K562 (cell line): ENCODE data around the gene ALX3. TPM values are rescaled to one million over a fixed set of nuclear protein-coding genes. Genes with fewer than 3 reads are reported as not detected.

Experiments used
- ATAC-seq: fragments of 200-7000 bp; cut with Tn5 transposase; 3 replicates; pipeline ENCODE4 v1.9.1; 2020; ENCODE audit warnings: moderate library complexity
- BruUV-seq: library from RNA; stranded (reverse); fragments of 400-500 nt; replicated peaks from 2 replicates; lab custom pipeline; 2021; lab: Mats Ljungman, UMichigan
- CTCF ChIA-PET: fragments of 300-600 bp; formaldehyde crosslinking; extraction: SDS; loops from one replicate; lab custom pipeline; 2021; ENCODE audit warnings: low intra/inter-chr PET ratio; lab: Yijun Ruan, JAX
- POLR2A ChIA-PET: fragments of 300-600, 350-650 bp; sonication (Branson Sonifier 250); formaldehyde crosslinking; extraction: SDS; loops from one replicate; lab custom pipeline; 2021; ENCODE audit warnings: antibody characterized with exemption, inconsistent platforms; lab: Yijun Ruan, JAX
- DNase-seq, 4 experiments: peaks; one replicate each; pipeline versions ENCODE4 v3.0.0 to v3.0.0-alpha.2; 2011 to 2018; ENCODE audit warnings: low spot score in 3 of 4, mixed read lengths in 3 of 4; ENCODE audit errors: extremely low read depth in 1 of 4
- FAIRE-seq: peaks from 2 replicates; lab custom pipeline; 2011; peaks lifted over from hg19 to GRCh38; lab: Jason Lieb, UNC
- H2AFZ ChIP-seq: 2 replicates; pipeline ENCODE4 v1.6.0; 2011; ENCODE audit warnings: low read depth, low read length, control low read depth, inconsistent platforms
- H3K27ac ChIP-seq: fragments of 200-600 bp; 3 replicates; pipeline ENCODE4 v1.8.0; 2011; ENCODE audit warnings: low read depth, mild to moderate bottlenecking, control low read depth, inconsistent platforms, low read length, moderate library complexity, mixed read lengths; ENCODE audit errors: extremely low read depth
- H3K27me3 ChIP-seq, 2 experiments: fragments of 300-600 bp in 1 of 2; 2 replicates in 1 of 2; 3 replicates in 1 of 2; pipeline versions ENCODE4 v1.6.0 to v1.8.0; 2011; ENCODE audit warnings: inconsistent platforms in 2 of 2, low read length in 2 of 2, mild to moderate bottlenecking in 1 of 2, mixed read lengths in 1 of 2, moderate library complexity in 1 of 2; ENCODE audit not compliant: control insufficient read depth in 2 of 2, insufficient read depth in 2 of 2
- H3K36me3 ChIP-seq: fragments of 300-600 bp; 3 replicates; pipeline ENCODE4 v1.8.0; 2011; ENCODE audit warnings: mild to moderate bottlenecking, low read length, inconsistent platforms; ENCODE audit not compliant: control insufficient read depth, insufficient read depth
- H3K4me1 ChIP-seq, 2 experiments: fragments of 200-600 bp in 1 of 2; replicated peaks in 1 of 2; 2 replicates in 1 of 2; 3 replicates in 1 of 2; pipeline versions ENCODE4 v1.5.1 to v1.8.0; 2011; ENCODE audit warnings: inconsistent platforms in 2 of 2, low read length in 2 of 2, mild to moderate bottlenecking in 1 of 2, mixed read lengths in 1 of 2, moderate library complexity in 1 of 2; ENCODE audit not compliant: control insufficient read depth in 2 of 2, insufficient read depth in 2 of 2
- H3K4me2 ChIP-seq: 2 replicates; pipeline ENCODE4 v1.6.1; 2011; ENCODE audit warnings: low read length, control low read depth, inconsistent platforms, mixed read lengths; ENCODE audit not compliant: insufficient read depth
- H3K4me3 ChIP-seq: fragments of 200-600 bp; sonication (generic), shearing (Covaris generic); 2 replicates; pipeline ENCODE4 v1.5.1; 2016; ENCODE audit warnings: control low read depth, inconsistent platforms
- H3K79me2 ChIP-seq: fragments of 200-600 bp; 3 replicates; pipeline ENCODE4 v1.8.0; 2011; ENCODE audit warnings: low read length, inconsistent platforms; ENCODE audit not compliant: control insufficient read depth, insufficient read depth
- H3K9ac ChIP-seq, 2 experiments: 2 replicates each; pipeline versions ENCODE4 v1.6.0 to v1.6.1; 2011; ENCODE audit warnings: low read depth in 2 of 2, low read length in 2 of 2, control low read depth in 1 of 2, inconsistent platforms in 1 of 2, mild to moderate bottlenecking in 1 of 2, mixed read lengths in 1 of 2; ENCODE audit not compliant: insufficient read depth in 1 of 2
- H3K9me1 ChIP-seq: one replicate; pipeline ENCODE4 v1.6.0; 2011; ENCODE audit warnings: inconsistent platforms, mild to moderate bottlenecking, low read length, moderate library complexity; ENCODE audit not compliant: control insufficient read depth, insufficient read depth
- H3K9me3 ChIP-seq: replicated peaks from 2 replicates; pipeline ENCODE4 v1.5.1; 2011; ENCODE audit warnings: low read depth, low read length, inconsistent platforms; ENCODE audit not compliant: control insufficient read depth, insufficient read depth
- H4K20me1 ChIP-seq: replicated peaks from 2 replicates; pipeline ENCODE4 v1.6.1; 2011; ENCODE audit warnings: low read length, inconsistent platforms, mixed read lengths; ENCODE audit not compliant: control insufficient read depth, insufficient read depth
- ATF6 ChIP-seq: sonication (generic); formaldehyde crosslinking; IDR thresholded peaks from 2 replicates; pipeline ENCODE4 v1.4.0; 2020; ENCODE audit warnings: mild to moderate bottlenecking, missing genetic modification reagents
- BDP1 ChIP-seq: IDR thresholded peaks from 3 replicates; pipeline ENCODE4 v1.6.1; 2011; ENCODE audit not compliant: insufficient read length, insufficient read depth
- BRD9 ChIP-seq: fragments of 450-650 bp; IDR thresholded peaks from 2 replicates; pipeline ENCODE4 v1.6.1; 2018; ENCODE audit warnings: low read depth; ENCODE audit not compliant: partially characterized antibody
- CREB3 ChIP-seq: fragments of 450-650 bp; conservative IDR thresholded peaks from 2 replicates; pipeline ENCODE4 v1.6.1; 2016; ENCODE audit warnings: missing genetic modification characterization, low read depth, mild to moderate bottlenecking, missing compliant biosample characterization, moderate library complexity
- KHSRP ChIP-seq: fragments of 450-650 bp; IDR thresholded peaks from 2 replicates; pipeline ENCODE4 v1.6.1; 2017
- MTA3 ChIP-seq: fragments of 450-650 bp; formaldehyde crosslinking; IDR thresholded peaks from 2 replicates; pipeline ENCODE4 v1.6.1; 2017; ENCODE audit warnings: mild to moderate bottlenecking, borderline replicate concordance
- RBM17 ChIP-seq: fragments of 200-400 bp; formaldehyde crosslinking; IDR thresholded peaks from 2 replicates; pipeline ENCODE4 v1.6.1; 2017; ENCODE audit warnings: low read depth, mild to moderate bottlenecking, low read length, borderline replicate concordance
- SMAD3 ChIP-seq: fragments of 450-650 bp; formaldehyde crosslinking; conservative IDR thresholded peaks from 2 replicates; pipeline ENCODE4 v1.4.0; 2020; ENCODE audit warnings: mild to moderate bottlenecking
- ZBTB12 ChIP-seq: fragments of 250-450 bp; sonication (Bioruptor Pico); IDR thresholded peaks from 2 replicates; pipeline ENCODE4 v1.4.0; 2020
- ZFP36 ChIP-seq: fragments of 150-350 bp; IDR thresholded peaks from 2 replicates; pipeline ENCODE4 v1.6.1; 2018; ENCODE audit warnings: low read length, low read depth; ENCODE audit not compliant: partially characterized antibody
- ZHX1 ChIP-seq: fragments of 150-350 bp; conservative IDR thresholded peaks from 2 replicates; pipeline ENCODE4 v1.6.1; 2014; ENCODE audit warnings: low read length
- ZNF124 ChIP-seq: sonication (generic); formaldehyde crosslinking; IDR thresholded peaks from 2 replicates; pipeline ENCODE4 v1.8.1; 2022; ENCODE audit warnings: missing genetic modification reagents
- ZNF165 ChIP-seq: fragments of 250-450 bp; sonication (Bioruptor Pico); IDR thresholded peaks from 2 replicates; pipeline ENCODE4 v1.4.0; 2020; ENCODE audit warnings: borderline replicate concordance
- ZNF232 ChIP-seq: sonication (generic); formaldehyde crosslinking; IDR thresholded peaks from 2 replicates; pipeline ENCODE4 v1.8.0; 2022; ENCODE audit warnings: mild to moderate bottlenecking, missing genetic modification reagents
- ZNF24 ChIP-seq: fragments of 450-650 bp; IDR thresholded peaks from 2 replicates; pipeline ENCODE4 v1.6.1; 2016
- WGBS: fragments of 100-300 bp; shearing (Covaris generic); methylation state at CpG from one replicate; pipeline ENCODE4 v1.1.6; 2016; ENCODE audit warnings: low coverage, mixed read lengths; ENCODE audit not compliant: insufficient coverage; ENCODE audit errors: missing lambda C conversion rate; 5-methylcytosine and 5-hydroxymethylcytosine counted together
- in situ Hi-C: fragments of 300-500 bp; cut with MboI; formaldehyde crosslinking; loops from 4 replicates; pipeline ENCODE4 v1.15.0; 2018; ENCODE audit warnings: inconsistent platforms, mixed read lengths
- intact Hi-C: fragments of 100-400 bp; cut with micrococcal nuclease; formaldehyde crosslinking; loops from 2 replicates; pipeline ENCODE4 v1.14.2; 2022
- polyA plus RNA-seq, 8 experiments: library from polyadenylated mRNA; depleted of rRNA in 4 of 8; stranded (reverse) in 5 of 8; unstranded in 3 of 8; fragments of >200 nt; fragmentation: Nextera tagmentation in 2 of 8; fragmentation: Illumina TruSeq in 1 of 8; extraction: Ambion mirVana in 2 of 8; extraction: Trizol in 1 of 8; gene quantifications; 2 replicates each; pipeline versions ENCODE4 v1.2.1 to v1.2.3, GENCODE V29; 2011 to 2014; ENCODE audit warnings: inconsistent platforms in 1 of 8, missing spikeins in 1 of 8
- total RNA-seq, 7 experiments: library from RNA; depleted of rRNA in 6 of 7; stranded (reverse); fragments of >200 nt in 6 of 7; fragmentation: Illumina TruSeq in 2 of 7; extraction: Trizol in 2 of 7; gene quantifications; 2 replicates each; pipeline versions ENCODE4 v1.2.1 to v1.2.3, GENCODE V29; 2011 to 2021; ENCODE audit warnings: low replicate concordance in 1 of 7

The ALX3 gene
- total and polyA plus RNA-seq, 9 of the 15 experiments (the other 6 are each of a cell fraction or from before 2014, with no cell fraction given): not detected

- CTCF ChIA-PET: interaction anchor here (0.6 kb wide), 1 partner anchor 10 kb away, joined by 3 read pairs; no protein-coding TSS in a partner anchor
- no peaks in the 10 kb centered on the region for H4K20me1 ChIP-seq
- in situ Hi-C loops: loop anchor here (10.0 kb wide), 1 partner anchor 375 kb away; no protein-coding TSS in a partner anchor
- no peak overlapping the region for H3K4me3 ChIP-seq
- ATAC-seq (no peak), DNase-seq (no peak), FAIRE-seq (no peak)
- no peak overlapping the region for H3K9ac ChIP-seq
- no peaks in the 10 kb centered on the region for H3K4me1 ChIP-seq
- H3K4me2 ChIP-seq: no peak overlapping the region
- no peak overlapping the region for H2AFZ ChIP-seq
- H3K27ac ChIP-seq: no peak overlapping the region
- intact Hi-C loops: no loop called here
- no peaks in the 10 kb centered on the region for H3K9me3 ChIP-seq
- no peaks in the 10 kb centered on the region for H3K27me3 ChIP-seq
- H3K9me1 ChIP-seq: no peaks in the 10 kb centered on the region
- no peaks in the 10 kb centered on the region for H3K79me2 ChIP-seq
- WGBS: 79% methylated on average over 1 of the region's 1 CpG
- POLR2A ChIA-PET: interaction anchor here (0.8 to 2.7 kb wide), 6 partner anchors 9 to 24 kb away, joined by 3 to 14 read pairs (median 5); partner anchors contain the start of gene STRIP1
- peaks cover 95% of the 10 kb centered on the region for H3K36me3 ChIP-seq
- no TSS peak for BruUV-seq
- TF ChIP-seq ZHX1 (no peak), RBM17 (no peak), KHSRP (no peak), MTA3 (no peak), ZNF24 (no peak), ZNF124 (CRISPR knock-in tag) (no peak), ATF6 (no peak), BDP1 (no peak), BRD9 (no peak), ZBTB12 (CRISPR knock-in tag) (no peak), ZFP36 (no peak), SMAD3 (no peak), ZNF232 (CRISPR knock-in tag) (no peak), CREB3 (tag) (no peak), ZNF165 (no peak)
Observed at GRCh38 chr1:110019770-110020169, 50.7 kb downstream of the ALX3 start.
